ENCODE results near the gene GRAP2. TPM values are rescaled to one million over a fixed set of nuclear protein-coding genes. Genes with fewer than 3 reads are reported as not detected.

Gene GRAP2
- total and polyA plus RNA-seq, 2 of the 8 experiments (the other 6 are each of a cell fraction or from before 2014, with no cell fraction given) = 0.08 TPM; not detected in 1

GRCh38 chr22:39970742-39971141 lies 69.9 kb downstream of the GRAP2 start:
- Histone ChIP-seq H3K4me1 (replicated peaks in 1 of 4; ENCODE audit: control insufficient read depth in 3 of 4, insufficient read depth in 4 of 4, low read length in 3 of 4) (peaks cover 0 to 7% (median 0%) of the 10 kb centered on the region in 4 experiments; a peak in 4 of 7 replicates), H2BK12ac (ENCODE audit: low read depth, low read length) (no peak overlapping the region), H3K14ac (ENCODE audit: insufficient read length) (no peak overlapping the region), H3K27me3 (replicated peaks in 1 of 4; ENCODE audit: control insufficient read depth in 3 of 4, extremely low read depth in 1 of 4, insufficient read depth in 3 of 4, low read length in 3 of 4) (no peaks in the 10 kb centered on the region; a peak in 2 of 7 replicates), H2AK5ac (ENCODE audit: low read depth, low read length) (no peak overlapping the region), H3K4me2 (ENCODE audit: insufficient read depth in 1 of 2, low read depth in 2 of 2, low read length in 2 of 2) (no peak overlapping the region), H2BK15ac (ENCODE audit: low read length) (no peak overlapping the region), H3K79me1 (ENCODE audit: low read depth, low read length) (no peaks in the 10 kb centered on the region), H3K56ac (replicated peaks; ENCODE audit: insufficient read length, low read depth, low read length) (no peak overlapping the region), H3K36me3 (ENCODE audit: control insufficient read depth in 2 of 4, insufficient read depth in 4 of 4, low read length in 3 of 4) (no peaks in the 10 kb centered on the region), H3K18ac (ENCODE audit: extremely low read depth, low read length) (no peak overlapping the region), H3K79me2 (ENCODE audit: control insufficient read depth in 1 of 2, insufficient read depth in 2 of 2, low read length in 2 of 2) (no peaks in the 10 kb centered on the region), H3K4ac (replicated peaks; ENCODE audit: insufficient read length, low read depth, low read length) (no peak overlapping the region), H3K4me3 (ENCODE audit: extremely low read depth in 1 of 4, insufficient read depth in 2 of 4, low read depth in 3 of 4, low read length in 4 of 4) (no peak overlapping the region), H2BK20ac (ENCODE audit: low read length) (no peak overlapping the region), H4K91ac (replicated peaks; ENCODE audit: insufficient read length, low read length) (no peak overlapping the region), H3K23me2 (ENCODE audit: low read depth, low read length) (no peaks in the 10 kb centered on the region; the same call in 1 of the 2 replicates), H2BK5ac (ENCODE audit: low read depth, low read length) (no peak overlapping the region), H3K23ac (ENCODE audit: insufficient read length) (no peak overlapping the region), H4K20me1 (replicated peaks in 1 of 2; ENCODE audit: control insufficient read depth in 1 of 2, insufficient read depth in 2 of 2, low read length in 2 of 2) (no peaks in the 10 kb centered on the region), H4K5ac (ENCODE audit: insufficient read length, low read depth, low read length) (no peak overlapping the region), H4K8ac (ENCODE audit: extremely low read depth, insufficient read depth, low read length) (no peak overlapping the region), H3K9ac (replicated peaks in 1 of 4; ENCODE audit: extremely low read depth in 1 of 4, low read depth in 3 of 4, low read length in 3 of 4) (no peak overlapping the region), H2AFZ (ENCODE audit: low read length) (no peak overlapping the region), H3K27ac (ENCODE audit: low read depth, low read length) (no peak overlapping the region), H2BK120ac (replicated peaks; ENCODE audit: low read depth, low read length) (no peak overlapping the region), H3K9me3 (ENCODE audit: insufficient read depth in 2 of 2, low read depth in 1 of 2, low read length in 1 of 2) (no peaks in the 10 kb centered on the region)
- ChIA-PET POLR2A (ENCODE audit: partially characterized antibody) (interaction anchor here (1.1 to 1.3 kb wide), 2 partner anchors 14 to 60 kb away, joined by 3 read pairs; no protein-coding TSS in a partner anchor), CTCF (ENCODE audit: partially characterized antibody) (interaction anchor here (0.7 to 3.5 kb wide), 10 partner anchors 9 to 54 kb away, joined by 3 to 14 read pairs (median 4); no protein-coding TSS in a partner anchor)
- FAIRE-seq (no peak), DNase-seq (ENCODE audit: low read depth in 1 of 2, low spot score in 2 of 2) (no peak)
- TF ChIP-seq GABPA (IDR thresholded peaks at IDR 0.05; ENCODE audit: borderline replicate concordance, insufficient read depth, low read length) = no peak
- TF ChIP-seq TEAD4 (IDR thresholded peaks at IDR 0.05; ENCODE audit: low read depth, low read length) = no peak
- no peak for TF ChIP-seq JUND (IDR thresholded peaks at IDR 0.05; ENCODE audit: low read length)
- no peak for TF ChIP-seq SP4 (IDR thresholded peaks at IDR 0.05; ENCODE audit: low read length)
- WGBS, 2 experiments (ENCODE audit: extremely low coverage in 1 of 2, insufficient coverage in 1 of 2, insufficient read length in 1 of 2, insufficient replicate concordance in 2 of 2, low coverage in 1 of 2, low lambda C conversion rate in 2 of 2, missing lambda C conversion rate in 1 of 2) = 90% methylated on average over 10 of the region's 10 CpGs; no CpG with 5 or more reads in 1 of the 2 experiments

Measured in H1 (cell line).